Measurements from ENCODE around the gene CD276.
"Not testable (repeated sequence)": the region's sequence is repeated elsewhere in the genome, so short reads cannot be mapped to it uniquely, and the experiment has no call there.

The CD276 gene

DNA sequence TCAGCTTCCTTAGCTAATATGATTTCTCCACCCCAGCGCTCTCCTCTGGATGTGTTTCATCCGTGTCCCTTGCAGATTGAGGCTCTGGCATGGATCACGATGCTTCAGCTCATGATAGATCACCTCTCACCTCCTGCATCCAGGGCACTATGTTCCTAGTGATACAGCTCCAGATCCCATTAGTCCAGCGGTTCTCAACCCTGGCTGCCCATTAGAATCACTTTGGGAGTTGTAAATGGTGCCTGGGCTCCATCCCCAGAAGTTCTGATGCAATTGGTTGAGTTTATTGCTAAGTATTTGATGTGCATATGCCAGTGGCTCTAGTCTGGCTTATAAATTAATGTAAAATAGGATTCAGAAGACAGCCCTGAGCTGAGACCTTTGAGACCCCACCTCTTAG lies 34.5 kb downstream of the CD276 start:
- H3K9me3 ChIP-seq = no peaks in the 10 kb centered on the region
- H3K27me3 ChIP-seq = no peaks in the 10 kb centered on the region
- no peaks in the 10 kb centered on the region for H3K36me3 ChIP-seq
- H3K4me1 ChIP-seq = no peaks in the 10 kb centered on the region
- no peak overlapping the region for H3K4me3 ChIP-seq (ENCODE audit: low read depth, low read length)
- no peak for DNase-seq
- no peak for TF ChIP-seq CTCF (IDR thresholded peaks at IDR 0.05; ENCODE audit: low read depth, low read length)

- no peaks in the 10 kb centered on the region for H3K27me3 ChIP-seq
- no peaks in the 10 kb centered on the region for H3K4me1 ChIP-seq
- no peak for DNase-seq
- no peak for TF ChIP-seq CTCF (IDR thresholded peaks at IDR 0.05; ENCODE audit: low read depth, low read length)
- H3K36me3 ChIP-seq = no peaks in the 10 kb centered on the region
- no peak overlapping the region for H3K4me3 ChIP-seq (ENCODE audit: low read depth, low read length)
- no peaks in the 10 kb centered on the region for H3K9me3 ChIP-seq
Observed at GRCh38 chr15:73722425-73722824, 38.2 kb downstream of the CD276 start.

DNA sequence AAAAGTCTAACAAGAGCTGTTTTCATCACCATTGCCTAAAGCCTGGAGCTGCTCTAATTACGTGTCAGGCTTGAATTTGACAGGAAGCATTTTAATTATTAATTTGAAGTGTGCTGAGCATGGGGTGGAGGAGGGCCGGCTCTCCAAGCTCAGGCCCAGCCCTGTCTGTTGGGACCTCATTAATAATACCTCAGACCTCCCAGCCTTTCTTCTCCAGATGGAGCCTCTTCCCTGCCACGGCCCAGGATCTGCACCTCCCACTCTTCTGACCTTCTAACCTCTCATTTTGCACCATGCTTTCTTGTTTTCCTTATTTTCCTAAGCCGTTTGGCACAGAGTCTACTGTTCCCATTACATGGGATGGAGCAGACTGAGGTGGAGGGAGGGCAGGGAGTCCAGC lies 39.0 kb downstream of the CD276 start:
- no peak for DNase-seq
- H3K4me3 ChIP-seq (ENCODE audit: low read depth, low read length) = no peak overlapping the region
- TF ChIP-seq CTCF (IDR thresholded peaks at IDR 0.05; ENCODE audit: low read depth, low read length) = no peak
- no peaks in the 10 kb centered on the region for H3K4me1 ChIP-seq
- H3K27me3 ChIP-seq = no peaks in the 10 kb centered on the region
- H3K9me3 ChIP-seq = no peaks in the 10 kb centered on the region
- H3K36me3 ChIP-seq = no peaks in the 10 kb centered on the region

- no peaks in the 10 kb centered on the region for H3K27me3 ChIP-seq
- no peak overlapping the region for H3K4me3 ChIP-seq (ENCODE audit: low read depth, low read length)
- TF ChIP-seq CTCF (IDR thresholded peaks at IDR 0.05; ENCODE audit: low read depth, low read length) = no peak
- no peaks in the 10 kb centered on the region for H3K9me3 ChIP-seq
- no peaks in the 10 kb centered on the region for H3K4me1 ChIP-seq
- H3K36me3 ChIP-seq = no peaks in the 10 kb centered on the region
- no peak for DNase-seq
Observed at GRCh38 chr15:73724212-73724611, 40.0 kb downstream of the CD276 start.

DNA sequence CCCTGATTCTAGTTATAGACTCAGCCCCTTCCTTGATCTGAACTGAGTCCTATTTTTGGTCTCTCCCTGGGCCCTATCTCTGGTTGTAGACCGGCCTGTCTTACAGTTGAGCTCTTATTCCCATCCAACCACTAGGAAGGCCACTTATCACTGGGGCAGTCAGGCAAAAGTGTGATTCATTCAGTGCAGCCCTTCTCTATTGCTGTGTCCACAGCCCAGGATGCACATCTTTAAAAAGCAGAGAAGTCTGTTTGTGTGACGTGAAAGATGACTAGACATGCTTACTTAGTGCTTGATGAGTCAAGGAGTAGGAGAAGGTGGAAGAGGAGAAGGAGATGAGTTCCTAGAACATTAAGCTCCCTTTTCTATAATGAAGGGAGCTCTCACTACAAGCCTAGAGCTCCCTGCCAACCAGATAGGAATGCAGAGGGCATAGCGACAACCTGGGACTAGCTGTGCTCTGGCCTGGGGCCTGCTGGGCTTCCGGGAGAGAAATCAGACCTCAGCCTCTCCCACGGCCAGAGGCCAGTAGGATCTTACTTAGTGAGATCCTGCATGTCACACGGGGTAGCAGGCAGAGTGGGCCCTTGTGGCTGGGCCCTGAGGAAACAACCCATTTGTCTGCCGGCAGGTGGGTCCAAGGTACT lies 43.3 kb downstream of the CD276 start:
- no peak for TF ChIP-seq CTCF (IDR thresholded peaks at IDR 0.05; ENCODE audit: low read depth, low read length)
- no peaks in the 10 kb centered on the region for H3K4me1 ChIP-seq
- H3K4me3 ChIP-seq (ENCODE audit: low read depth, low read length) = no peak overlapping the region
- no peak for DNase-seq
- no peaks in the 10 kb centered on the region for H3K36me3 ChIP-seq
- no peaks in the 10 kb centered on the region for H3K9me3 ChIP-seq
- no peaks in the 10 kb centered on the region for H3K27me3 ChIP-seq

- not testable (repeated sequence) for H3K9me3 ChIP-seq; H3K4me1 ChIP-seq; H3K27me3 ChIP-seq; DNase-seq; H3K36me3 ChIP-seq; H3K4me3 ChIP-seq (ENCODE audit: low read depth, low read length)
Observed at GRCh38 chr15:73732051-73732450, 47.9 kb downstream of the CD276 start.

- no peaks in the 10 kb centered on the region for H3K36me3 ChIP-seq
- DNase-seq = no peak
- TF ChIP-seq CTCF (IDR thresholded peaks at IDR 0.05; ENCODE audit: low read depth, low read length) = no peak
- H3K4me1 ChIP-seq = no peaks in the 10 kb centered on the region
- H3K4me3 ChIP-seq (ENCODE audit: low read depth, low read length) = no peak overlapping the region
- no peaks in the 10 kb centered on the region for H3K9me3 ChIP-seq
- no peaks in the 10 kb centered on the region for H3K27me3 ChIP-seq
Observed at GRCh38 chr15:73732930-73733329, 48.7 kb downstream of the CD276 start.
